HepG2 (cell line): Measurements from ENCODE around the gene C1orf74. TPM values are rescaled to one million over a fixed set of nuclear protein-coding genes. Genes with fewer than 3 reads are reported as not detected.

ENCODE experiments used
- ATAC-seq: fragments of 200-7000 bp; cut with Tn5 transposase; 3 replicates; pipeline ENCODE4 v1.9.1; 2020; ENCODE audit warnings: mild to moderate bottlenecking, moderate library complexity
- BruUV-seq: library from RNA; stranded (reverse); fragments of 400-500 nt; replicated peaks from 2 replicates; lab custom pipeline; 2021; lab: Mats Ljungman, UMichigan
- CTCF ChIA-PET: fragments of 300-600 bp; formaldehyde crosslinking; extraction: SDS; loops from one replicate; lab custom pipeline; 2021; ENCODE audit warnings: low total read pairs, inconsistent platforms, low intra/inter-chr PET ratio; lab: Yijun Ruan, JAX
- POLR2A ChIA-PET: fragments of 350-600 bp; sonication (Branson Sonifier 250); formaldehyde crosslinking; loops from one replicate; lab custom pipeline; 2020; ENCODE audit warnings: antibody characterized with exemption, inconsistent platforms; lab: Yijun Ruan, JAX
- DNase-seq: peaks from one replicate; pipeline ENCODE4 v3.0.0-alpha.2; 2015; ENCODE audit warnings: low spot score
- FAIRE-seq: peaks from 3 replicates; lab custom pipeline; 2011; peaks lifted over from hg19 to GRCh38; lab: Jason Lieb, UNC
- H2AFZ ChIP-seq: one replicate; pipeline ENCODE4 v1.6.1; 2011; ENCODE audit warnings: low read length, inconsistent platforms
- H3K27ac ChIP-seq: fragments of 300-600 bp; 3 replicates; pipeline ENCODE4 v1.8.0; 2011; ENCODE audit warnings: mixed run types, mild to moderate bottlenecking, mixed read lengths, low read length, inconsistent platforms; ENCODE audit not compliant: insufficient read depth; ENCODE audit errors: extremely low read length
- H3K27me3 ChIP-seq, 2 experiments: fragments of 200-600 bp in 1 of 2; 2 replicates in 1 of 2; 3 replicates in 1 of 2; pipeline versions ENCODE4 v1.6.0 to v1.8.0; 2011; ENCODE audit warnings: low read length in 2 of 2, mild to moderate bottlenecking in 2 of 2, moderate library complexity in 2 of 2, inconsistent platforms in 1 of 2; ENCODE audit not compliant: insufficient read depth in 2 of 2, control insufficient read depth in 1 of 2
- H3K36me3 ChIP-seq, 2 experiments: fragments of 200-600 bp in 1 of 2; replicated peaks in 1 of 2; 2 replicates in 1 of 2; 3 replicates in 1 of 2; pipeline versions ENCODE4 v1.5.1 to v1.8.0; 2011; ENCODE audit warnings: low read length in 2 of 2, inconsistent platforms in 1 of 2; ENCODE audit not compliant: insufficient read depth in 2 of 2, control insufficient read depth in 1 of 2
- H3K4me1 ChIP-seq: 2 replicates; pipeline ENCODE4 v1.5.1; 2012; ENCODE audit warnings: low read length, inconsistent platforms; ENCODE audit not compliant: insufficient read depth
- H3K4me2 ChIP-seq: 2 replicates; pipeline ENCODE4 v1.6.0; 2011; ENCODE audit warnings: low read depth, low read length, inconsistent platforms
- H3K4me3 ChIP-seq, 3 experiments: fragments of 200-600 bp in 1 of 3; sonication (generic), shearing (Covaris generic) in 1 of 3; replicated peaks in 1 of 3; 2 replicates each; pipeline ENCODE4 v1.5.1; 2011 to 2016; ENCODE audit warnings: low read length in 3 of 3, inconsistent platforms in 2 of 3, low read depth in 2 of 3, mild to moderate bottlenecking in 2 of 3, control low read depth in 1 of 3, mixed read lengths in 1 of 3; ENCODE audit not compliant: insufficient read depth in 1 of 3
- H3K79me2 ChIP-seq: one replicate; pipeline ENCODE4 v1.6.1; 2011; ENCODE audit warnings: low read length, inconsistent platforms; ENCODE audit not compliant: insufficient read depth
- H3K9ac ChIP-seq: 2 replicates; pipeline ENCODE4 v1.6.0; 2011; ENCODE audit warnings: mild to moderate bottlenecking, low read depth, low read length, inconsistent platforms; ENCODE audit not compliant: insufficient read depth
- H3K9me3 ChIP-seq: 2 replicates; pipeline ENCODE4 v1.5.1; 2012; ENCODE audit warnings: mild to moderate bottlenecking, low read length
- H4K20me1 ChIP-seq: 2 replicates; pipeline ENCODE4 v1.6.0; 2011; ENCODE audit warnings: inconsistent platforms, mild to moderate bottlenecking, low read length, moderate library complexity; ENCODE audit not compliant: insufficient read depth
- ATF2 ChIP-seq: sonication (generic); formaldehyde crosslinking; IDR thresholded peaks from 2 replicates; pipeline ENCODE4 v1.4.0; 2020; ENCODE audit warnings: missing genetic modification reagents
- ATRX ChIP-seq: sonication (generic); formaldehyde crosslinking; IDR thresholded peaks from 2 replicates; pipeline ENCODE4 v1.4.0; 2020; ENCODE audit warnings: missing genetic modification reagents, borderline replicate concordance
- CEBPB ChIP-seq: IDR thresholded peaks from 2 replicates; pipeline ENCODE4 v1.6.1; 2011; ENCODE audit warnings: low read depth, low read length, improper control_type of control experiment, borderline replicate concordance
- CENPX ChIP-seq: sonication (generic); formaldehyde crosslinking; IDR thresholded peaks from 2 replicates; pipeline ENCODE4 v1.9.0; 2021; ENCODE audit warnings: mild to moderate bottlenecking, missing genetic modification reagents, moderate library complexity
- HNRNPLL ChIP-seq: fragments of 200-400 bp; formaldehyde crosslinking; IDR thresholded peaks from 2 replicates; pipeline ENCODE4 v1.6.1; 2017; ENCODE audit warnings: mild to moderate bottlenecking, low read depth, low read length; ENCODE audit not compliant: poor library complexity, severe bottlenecking
- HOXA5 ChIP-seq: sonication (generic); formaldehyde crosslinking; IDR thresholded peaks from 2 replicates; pipeline ENCODE4 v1.4.0; 2020; ENCODE audit warnings: missing genetic modification reagents
- KDM4B ChIP-seq: sonication (generic); formaldehyde crosslinking; IDR thresholded peaks from 2 replicates; pipeline ENCODE4 v1.4.0; 2020; ENCODE audit warnings: missing genetic modification reagents
- KLF13 ChIP-seq: sonication (generic); formaldehyde crosslinking; IDR thresholded peaks from 2 replicates; pipeline ENCODE4 v1.4.0; 2020; ENCODE audit warnings: mild to moderate bottlenecking, missing genetic modification reagents
- MIXL1 ChIP-seq: IDR thresholded peaks from 2 replicates; pipeline ENCODE4 v1.6.1; 2016
- NRL ChIP-seq: sonication (generic); formaldehyde crosslinking; IDR thresholded peaks from 2 replicates; pipeline ENCODE4 v1.5.0; 2020; ENCODE audit warnings: missing genetic modification reagents, mild to moderate bottlenecking, moderate library complexity, borderline replicate concordance
- PREB ChIP-seq: sonication (generic); formaldehyde crosslinking; IDR thresholded peaks from 2 replicates; pipeline ENCODE4 v1.4.0; 2020; ENCODE audit warnings: missing genetic modification reagents
- REPIN1 ChIP-seq: sonication (generic); formaldehyde crosslinking; IDR thresholded peaks from 2 replicates; pipeline ENCODE4 v1.8.0; 2022; ENCODE audit warnings: missing genetic modification reagents, low read depth, mild to moderate bottlenecking, borderline replicate concordance
- SOX6 ChIP-seq, 2 experiments: fragments of 450-650 bp in 1 of 2; sonication (generic) in 1 of 2; formaldehyde crosslinking in 1 of 2; IDR thresholded peaks; 2 replicates each; pipeline versions ENCODE4 v1.4.0 to v1.6.1; 2017 to 2020; ENCODE audit warnings: antibody characterized with exemption in 1 of 2, mild to moderate bottlenecking in 1 of 2, missing genetic modification reagents in 1 of 2
- YEATS2 ChIP-seq: sonication (generic); formaldehyde crosslinking; IDR thresholded peaks from 2 replicates; pipeline ENCODE4 v1.4.0; 2020; ENCODE audit warnings: missing genetic modification reagents, borderline replicate concordance
- ZBTB38 ChIP-seq: sonication (generic); formaldehyde crosslinking; IDR thresholded peaks from 2 replicates; pipeline ENCODE4 v1.5.1; 2020; ENCODE audit warnings: mild to moderate bottlenecking, missing genetic modification reagents
- ZFP36L1 ChIP-seq: sonication (generic); formaldehyde crosslinking; IDR thresholded peaks from 2 replicates; pipeline ENCODE4 v1.8.0; 2022; ENCODE audit warnings: mild to moderate bottlenecking, missing genetic modification reagents, moderate library complexity
- ZFP62 ChIP-seq: sonication (generic); formaldehyde crosslinking; IDR thresholded peaks from 2 replicates; pipeline ENCODE4 v1.4.0; 2020; ENCODE audit warnings: missing genetic modification reagents
- ZNF10 ChIP-seq: sonication (generic); formaldehyde crosslinking; IDR thresholded peaks from 2 replicates; pipeline ENCODE4 v1.4.0; 2020; ENCODE audit warnings: mild to moderate bottlenecking, low read depth, missing genetic modification reagents, borderline replicate concordance
- ZSCAN30 ChIP-seq: sonication (generic); formaldehyde crosslinking; IDR thresholded peaks from 2 replicates; pipeline ENCODE4 v1.5.0; 2020; ENCODE audit warnings: mild to moderate bottlenecking, missing genetic modification reagents
- WGBS: methylation state at CpG from one replicate; pipeline ENCODE4 v1.1.6; 2017; ENCODE audit warnings: low lambda C conversion rate; 5-methylcytosine and 5-hydroxymethylcytosine counted together
- in situ Hi-C: cut with HindIII; loops from 2 replicates; pipeline ENCODE4 v1.10.0; 2017; ENCODE audit warnings: low pct_unique_long_range_greater_than_20kb; ENCODE audit not compliant: extremely low pct_ligation_motif_present
- intact Hi-C: fragments of 100-400 bp; cut with micrococcal nuclease; formaldehyde crosslinking; loops from one replicate; pipeline ENCODE4 v1.10.0; 2022; ENCODE audit not compliant: unreplicated experiment
- polyA plus RNA-seq, 8 experiments: library from polyadenylated mRNA; depleted of rRNA in 3 of 8; stranded (reverse) in 7 of 8; unstranded in 1 of 8; fragments of >200 nt; fragmentation: Illumina TruSeq in 4 of 8; extraction: Trizol in 4 of 8; gene quantifications; 2 replicates each; pipeline versions ENCODE4 v1.2.1 to v1.2.3, GENCODE V29; 2011 to 2016; ENCODE audit warnings: low read depth in 4 of 8, missing spikeins in 1 of 8, mixed read lengths in 1 of 8; ENCODE audit not compliant: insufficient read depth in 1 of 8
- total RNA-seq, 5 experiments: library from RNA; depleted of rRNA; stranded (reverse); fragments of >200 nt; fragmentation: Illumina TruSeq; extraction: Trizol; gene quantifications; 2 replicates each; pipeline ENCODE4 v1.2.3, GENCODE V29; 2016; ENCODE audit warnings: low read depth in 1 of 5

Gene C1orf74
- total and polyA plus RNA-seq, 2 of the 13 experiments (the other 11 are each of a cell fraction or from before 2014, with no cell fraction given): 0.33 to 0.71 TPM

- TF ChIP-seq ATRX (CRISPR knock-in tag): no peak
- TF ChIP-seq ZNF10: no peak
- TF ChIP-seq NRL (CRISPR knock-in tag): no peak
- no peak for TF ChIP-seq CEBPB
- TF ChIP-seq KLF13 (CRISPR knock-in tag): no peak
- no peak for TF ChIP-seq ATF2
- TF ChIP-seq HNRNPLL: no peak
- no peak for TF ChIP-seq CENPX (CRISPR knock-in tag)
- TF ChIP-seq, all 625 proteins: peak for 0
These were observed 1.2 kb upstream of the C1orf74 start (continued) for GRCh38 chr1:209785592-209785991.

- POLR2A ChIA-PET: no interaction called here
- ATAC-seq (no peak), DNase-seq (no peak)
- Histone ChIP-seq H3K4me2 (peak overlapping the region; percentile 74; the same call in 1 of the 2 replicates), H3K27me3 (peaks cover 0 to 3% of the 10 kb centered on the region in 2 experiments; a peak in 1 of 5 replicates), H3K9me3 (no peaks in the 10 kb centered on the region), H3K9ac (no peak overlapping the region), H3K4me3 (0 out of 6 replicates have a peak overlapping the region, but pooled peaks of 1 of the 3 experiments have one; percentile 67), H3K36me3 (no peaks in the 10 kb centered on the region)
- in situ Hi-C loops: no loop called here
- BruUV-seq: no TSS peak
- WGBS: 64% methylated on average over 5 of the region's 6 CpGs
- no peak for TF ChIP-seq ZFP36L1 (CRISPR knock-in tag)
- no peak for TF ChIP-seq ZSCAN30 (CRISPR knock-in tag)
- TF ChIP-seq PREB (CRISPR knock-in tag): no peak
- TF ChIP-seq NRL (CRISPR knock-in tag): no peak
- no peak for TF ChIP-seq ZBTB38 (CRISPR knock-in tag)
- TF ChIP-seq MIXL1 (CRISPR knock-in tag): no peak
- TF ChIP-seq SOX6 (IDR thresholded peaks at IDR 0.05): no peak
- no peak for TF ChIP-seq SOX6 (CRISPR knock-in tag; IDR thresholded peaks at IDR 0.05)
- TF ChIP-seq REPIN1 (CRISPR knock-in tag): no peak
- TF ChIP-seq HOXA5 (CRISPR knock-in tag): no peak
- TF ChIP-seq KDM4B (CRISPR knock-in tag): no peak
- TF ChIP-seq YEATS2 (CRISPR knock-in tag): no peak
- no peak for TF ChIP-seq HNRNPLL
- no peak for TF ChIP-seq ZFP62
- TF ChIP-seq, all 625 proteins: peak for 0
- no peak for FAIRE-seq
- no peaks in the 10 kb centered on the region for H3K79me2 ChIP-seq
- no peak overlapping the region for H3K27ac ChIP-seq
- no peak overlapping the region for H2AFZ ChIP-seq
- H4K20me1 ChIP-seq: no peaks in the 10 kb centered on the region
- intact Hi-C loops: no loop called here
- CTCF ChIA-PET: no interaction called here
- peaks cover 11% of the 10 kb centered on the region for H3K4me1 ChIP-seq
These were observed 973 bp downstream of the C1orf74 start for GRCh38 chr1:209783386-209783785.
